GM19239 (cell line): ENCODE data around the gene EXOSC3.
"Not testable (repeated sequence)": the region's sequence is repeated elsewhere in the genome, so short reads cannot be mapped to it uniquely, and the experiment has no call there.

ENCODE experiments used
- DNase-seq: peaks from one replicate; pipeline ENCODE4 v3.0.0; 2011; ENCODE audit warnings: low spot score; ENCODE audit not compliant: insufficient read length
- FAIRE-seq: peaks from 2 replicates; lab custom pipeline; 2011; peaks lifted over from hg19 to GRCh38; lab: Jason Lieb, UNC

Gene EXOSC3

DNA sequence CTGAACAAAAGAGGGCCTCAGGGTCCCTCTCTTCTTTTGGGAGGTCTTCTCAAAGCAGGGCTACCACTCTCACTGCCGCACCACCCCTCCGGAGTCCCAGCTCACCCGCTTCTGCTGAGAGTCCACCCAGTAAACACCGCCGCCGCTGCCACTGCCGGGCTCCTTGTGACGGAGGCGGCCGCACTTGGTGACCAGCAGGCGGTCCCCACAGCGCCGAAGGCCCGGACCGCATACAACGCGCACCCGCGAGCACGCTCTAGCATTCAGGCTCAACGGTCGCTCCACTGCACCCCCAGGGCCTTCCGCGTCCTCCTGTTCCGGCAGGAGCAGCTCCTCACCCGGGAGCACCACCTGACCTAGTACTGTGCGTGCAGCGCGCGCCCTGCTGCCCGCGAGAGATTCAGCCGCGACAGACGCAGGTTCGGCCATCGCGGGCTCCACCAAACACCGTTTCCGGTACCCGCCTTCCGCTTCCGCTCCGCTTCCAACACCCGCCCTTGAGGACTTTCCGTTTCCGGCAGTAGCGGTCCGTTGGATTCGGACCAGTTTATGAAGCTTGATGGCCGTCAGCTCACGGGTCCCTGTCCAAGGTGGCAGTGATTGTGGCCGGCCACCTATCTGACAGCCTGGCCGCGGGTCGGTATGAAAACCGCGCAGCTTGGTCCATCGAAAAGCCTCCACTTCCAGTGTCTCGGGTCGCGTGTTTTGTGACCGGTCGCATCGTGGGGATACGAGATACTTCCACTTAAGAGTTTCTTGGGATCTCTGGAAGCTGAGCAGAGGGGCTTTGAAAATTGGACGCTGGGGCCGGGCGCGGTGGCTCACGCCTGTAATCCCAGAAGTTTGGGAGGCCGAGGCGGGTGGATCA, at the start of gene EXOSC3:
TSS of gene EXOSC3 (minus strand) at position 449 of the 868 bp plus-strand sequence. CDS start at position 429, 20 bp downstream.
- DNase-seq (peak; percentile 87), FAIRE-seq (peak; percentile 99)

DNA sequence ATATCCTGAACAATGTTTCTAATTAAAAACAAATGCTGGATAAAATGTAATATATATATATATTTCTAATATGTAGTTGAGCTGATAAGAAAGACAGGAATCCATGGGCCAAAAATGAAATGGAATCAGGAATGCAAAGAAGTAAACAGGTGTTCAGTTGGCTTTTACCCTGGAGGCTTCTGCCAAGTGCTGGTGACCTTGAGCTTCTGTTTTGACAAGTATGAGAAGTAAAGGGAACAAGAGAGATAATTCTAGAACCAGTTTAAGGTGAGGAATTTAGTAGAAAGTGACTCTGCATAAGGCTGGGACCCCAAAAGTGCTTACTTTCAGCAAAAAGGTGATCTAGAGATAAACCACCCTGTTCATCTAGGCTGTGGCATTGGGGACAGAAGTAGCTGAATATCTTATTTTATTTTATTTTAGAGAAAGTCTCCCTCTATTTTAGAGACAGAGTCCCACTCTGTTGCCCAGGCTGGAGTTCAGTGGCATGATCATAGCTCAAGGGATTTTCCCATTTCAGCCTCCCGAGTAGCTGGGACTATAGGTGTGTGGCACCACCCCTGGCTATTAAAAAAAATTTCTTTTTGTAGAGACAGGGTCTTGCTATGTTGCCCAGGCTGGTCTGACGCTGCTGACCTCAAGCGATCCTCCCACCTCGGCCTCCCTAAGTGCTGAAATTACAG, 42.8 kb upstream of the EXOSC3 start:
- DNase-seq (no peak), FAIRE-seq (no peak)

DNA sequence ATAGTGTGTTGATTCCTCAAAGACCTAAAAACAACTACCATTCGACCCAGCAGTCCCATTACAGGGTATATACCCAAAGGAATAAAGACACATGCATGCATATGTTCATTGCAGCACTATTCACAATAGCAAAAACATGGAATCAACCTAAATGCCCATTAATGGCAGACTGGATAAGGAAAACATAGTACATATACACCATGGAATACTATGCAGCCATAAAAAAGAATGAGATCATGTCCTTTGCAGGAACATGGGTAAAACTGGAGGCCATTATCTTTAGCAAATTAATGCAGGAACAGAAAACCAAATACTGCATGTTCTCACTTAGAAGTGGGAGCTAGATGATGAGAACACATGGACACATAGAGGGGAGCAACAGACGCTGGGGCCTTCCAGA, 40.3 kb upstream of the EXOSC3 start:
- FAIRE-seq, DNase-seq: not testable (repeated sequence)

DNA sequence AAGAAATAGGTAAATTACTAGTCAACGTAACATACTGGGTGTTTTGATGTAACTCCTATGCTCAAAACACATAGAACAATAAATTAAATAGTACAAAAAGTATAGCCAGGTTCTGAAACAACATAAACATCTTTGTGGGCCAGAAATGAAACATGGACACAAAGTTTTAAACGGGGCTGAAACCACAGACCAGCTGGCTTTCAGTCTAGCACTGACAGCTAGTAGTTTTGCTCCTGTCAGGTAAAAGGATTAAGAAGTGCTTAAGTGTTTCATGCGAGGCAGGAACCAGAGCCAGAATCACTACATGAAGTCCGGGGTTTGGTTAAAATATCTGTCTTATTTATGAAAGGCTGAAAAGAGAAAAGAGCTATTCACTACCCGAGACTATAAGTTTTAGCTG, 35.3 kb upstream of the EXOSC3 start:
- FAIRE-seq (peak; percentile 57), DNase-seq (no peak)

DNA sequence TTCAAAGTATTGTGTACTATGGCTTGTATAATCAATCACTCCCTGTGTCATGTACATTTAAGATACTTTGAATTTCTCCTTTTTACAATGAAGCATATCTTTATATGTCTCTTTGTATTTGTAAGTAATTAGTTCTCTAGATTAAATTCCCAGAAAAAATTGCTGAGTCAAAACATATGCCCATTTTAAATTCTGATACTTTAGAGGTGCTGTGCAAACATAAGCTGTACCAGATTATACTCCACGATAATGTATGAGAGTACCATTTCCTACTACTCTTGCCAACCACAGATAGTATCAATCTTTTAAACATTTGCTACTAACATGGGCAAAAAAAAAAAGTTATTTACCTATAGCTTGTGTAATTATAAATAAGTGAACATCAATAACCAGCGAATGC, 34.0 kb upstream of the EXOSC3 start:
- DNase-seq (no peak), FAIRE-seq (no peak)

DNA sequence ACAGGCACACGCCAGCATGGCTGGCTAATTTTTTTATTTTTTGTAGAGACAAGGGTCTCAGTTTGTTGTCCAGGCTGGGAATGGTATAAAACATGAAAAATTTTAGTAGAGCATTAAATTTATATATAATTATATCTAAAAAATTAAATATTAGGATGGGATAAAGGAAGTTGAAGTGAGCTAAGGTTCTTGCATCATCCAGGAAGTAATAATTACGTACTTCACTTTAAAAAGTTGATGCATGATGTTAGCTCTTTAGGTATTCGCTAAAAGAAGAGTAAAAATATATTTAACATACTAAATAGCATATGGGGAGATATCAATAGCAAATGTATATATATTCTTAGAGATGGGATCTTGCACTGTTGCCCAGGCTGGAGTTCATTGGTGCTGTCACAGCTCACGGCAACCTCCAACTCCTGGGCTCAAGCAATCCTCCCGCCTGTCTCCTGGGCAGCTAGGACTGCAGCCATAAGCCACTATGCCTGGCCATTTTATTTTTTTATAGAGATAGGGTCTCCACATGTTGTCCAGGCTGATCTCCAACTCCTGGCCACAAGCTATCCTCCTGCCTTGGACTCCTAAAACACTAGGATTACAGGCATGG, 28.0 kb upstream of the EXOSC3 start:
- FAIRE-seq: no peak
- DNase-seq: no peak

DNA sequence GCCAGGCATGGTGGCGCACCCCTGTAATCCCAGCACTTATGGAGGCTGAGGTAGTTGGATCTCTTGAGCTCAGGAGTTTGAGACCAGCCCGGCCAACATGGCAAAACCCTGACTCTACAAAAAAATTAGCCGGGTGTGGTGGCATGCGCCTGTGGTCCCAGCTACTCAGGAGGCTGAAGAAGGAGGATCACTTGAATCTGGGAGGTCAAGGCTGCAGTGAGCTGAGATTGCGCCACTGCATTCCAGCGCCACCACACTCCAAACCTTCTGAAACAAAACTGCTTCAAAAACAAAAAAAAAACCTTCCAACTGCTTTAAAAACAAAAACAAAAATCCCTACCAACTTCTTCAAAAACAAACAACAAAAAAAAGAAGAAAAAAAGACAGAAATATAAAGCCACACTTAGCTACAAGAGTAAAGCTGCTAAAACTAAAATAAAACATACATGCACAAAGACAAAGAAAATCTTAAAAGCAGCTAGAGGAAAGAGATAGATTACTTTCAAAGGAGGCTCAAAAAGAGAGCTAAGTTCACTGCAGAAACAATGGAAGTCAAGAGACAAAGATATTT, 27.1 kb upstream of the EXOSC3 start:
- DNase-seq: no peak
- no peak for FAIRE-seq

DNA sequence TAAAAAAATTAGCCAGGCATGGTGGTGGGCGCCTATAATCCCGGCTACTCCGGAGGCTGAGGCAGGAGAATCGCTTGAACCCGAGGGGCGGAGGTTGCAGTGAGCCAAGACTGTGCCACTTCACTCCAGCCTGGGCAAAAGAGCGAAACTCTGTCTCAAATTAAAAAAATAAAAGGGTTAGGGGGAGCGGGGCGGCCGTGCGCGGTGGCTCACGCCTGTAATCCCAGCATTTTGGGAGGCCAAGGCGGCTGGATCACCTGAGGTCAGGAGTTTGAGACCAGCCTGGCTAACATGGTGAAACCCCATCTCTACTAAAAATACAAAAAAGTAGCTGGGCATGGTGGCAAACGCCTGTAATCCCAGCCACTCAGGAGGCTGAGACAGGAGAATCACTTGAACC, 24.8 kb upstream of the EXOSC3 start:
- not testable (repeated sequence) for DNase-seq, FAIRE-seq

DNA sequence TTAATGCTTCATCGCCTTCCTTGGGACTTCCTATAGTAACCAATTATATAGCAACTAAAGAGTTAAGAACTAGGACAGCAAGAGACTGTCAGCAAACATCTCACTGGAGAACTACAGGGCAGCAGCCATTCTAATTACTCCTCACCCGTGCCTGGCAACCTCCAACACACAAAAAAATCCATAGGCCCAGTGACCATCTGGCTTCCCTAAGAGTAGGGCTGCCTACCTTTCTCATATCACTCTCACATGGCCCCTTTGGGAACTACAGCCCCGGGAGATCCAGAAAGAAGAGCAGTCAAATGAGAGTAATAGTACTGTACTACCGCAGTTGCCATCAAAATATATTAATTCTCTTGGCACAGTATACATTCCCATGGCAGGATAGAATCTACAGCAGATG, 21.4 kb upstream of the EXOSC3 start:
- DNase-seq (no peak), FAIRE-seq (no peak)

DNA sequence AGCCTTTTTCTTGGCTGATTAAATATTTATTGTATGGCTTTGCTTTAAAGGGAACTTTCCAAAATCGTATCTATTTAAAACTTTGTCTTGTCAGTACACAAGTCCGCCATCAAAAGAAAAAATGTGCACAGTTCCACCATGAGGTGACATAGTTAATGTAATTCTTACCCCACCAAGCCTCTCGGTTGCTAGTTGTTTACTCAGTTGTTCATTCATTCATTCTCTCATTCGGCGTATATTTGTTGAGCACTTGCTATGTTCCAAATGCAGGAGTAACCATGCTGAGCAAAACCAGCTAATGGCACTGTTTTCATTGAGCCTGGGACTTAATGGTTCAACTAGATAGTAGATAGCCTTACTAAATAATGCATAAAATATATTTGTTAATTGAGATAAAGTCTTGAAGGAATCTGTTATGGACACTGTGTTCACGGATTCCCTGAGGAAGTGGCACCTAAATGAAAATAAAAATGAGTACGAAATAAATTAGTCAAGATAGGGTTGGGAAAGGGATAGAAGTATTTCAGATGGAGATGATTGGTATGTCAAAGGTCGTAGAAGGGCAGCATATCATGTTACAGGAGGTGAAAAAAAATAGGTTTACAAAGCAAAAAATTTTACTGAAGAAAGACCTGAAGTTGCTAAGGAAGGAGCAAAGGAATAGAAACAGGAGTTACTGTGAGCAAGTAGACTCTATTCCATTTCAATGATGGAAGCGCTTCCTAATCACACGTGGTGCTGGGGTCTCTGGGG, 17.3 kb upstream of the EXOSC3 start:
- FAIRE-seq: no peak
- no peak for DNase-seq

DNA sequence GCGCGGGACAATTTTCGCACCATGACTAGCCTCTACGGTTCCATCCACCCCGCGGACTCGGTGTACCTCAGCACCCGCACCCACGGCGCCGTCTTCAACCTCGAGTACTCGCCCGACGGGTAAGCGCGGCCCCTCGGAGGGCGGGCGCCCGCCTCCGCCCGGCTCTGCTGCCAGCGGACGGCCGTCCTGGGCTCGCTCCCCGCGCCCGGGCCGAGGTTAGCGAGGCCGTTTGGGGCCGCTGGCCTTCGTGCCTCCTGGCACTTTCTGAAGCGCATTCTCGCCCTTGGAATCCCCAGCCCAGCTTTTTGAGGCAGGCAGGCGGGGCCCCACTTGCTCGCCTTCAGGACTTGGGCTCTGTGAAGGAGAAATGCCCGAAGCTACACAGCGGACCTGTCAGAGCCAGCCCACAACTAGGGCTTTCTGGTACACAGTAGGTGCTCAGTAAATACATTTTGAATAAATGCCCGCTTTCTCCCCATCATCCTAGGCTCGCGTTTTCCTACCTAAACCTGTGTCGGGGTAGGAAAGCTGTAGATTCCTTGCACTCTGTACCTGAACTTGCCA, 16.5 kb upstream of the EXOSC3 start:
- no peak for DNase-seq
- no peak for FAIRE-seq

DNA sequence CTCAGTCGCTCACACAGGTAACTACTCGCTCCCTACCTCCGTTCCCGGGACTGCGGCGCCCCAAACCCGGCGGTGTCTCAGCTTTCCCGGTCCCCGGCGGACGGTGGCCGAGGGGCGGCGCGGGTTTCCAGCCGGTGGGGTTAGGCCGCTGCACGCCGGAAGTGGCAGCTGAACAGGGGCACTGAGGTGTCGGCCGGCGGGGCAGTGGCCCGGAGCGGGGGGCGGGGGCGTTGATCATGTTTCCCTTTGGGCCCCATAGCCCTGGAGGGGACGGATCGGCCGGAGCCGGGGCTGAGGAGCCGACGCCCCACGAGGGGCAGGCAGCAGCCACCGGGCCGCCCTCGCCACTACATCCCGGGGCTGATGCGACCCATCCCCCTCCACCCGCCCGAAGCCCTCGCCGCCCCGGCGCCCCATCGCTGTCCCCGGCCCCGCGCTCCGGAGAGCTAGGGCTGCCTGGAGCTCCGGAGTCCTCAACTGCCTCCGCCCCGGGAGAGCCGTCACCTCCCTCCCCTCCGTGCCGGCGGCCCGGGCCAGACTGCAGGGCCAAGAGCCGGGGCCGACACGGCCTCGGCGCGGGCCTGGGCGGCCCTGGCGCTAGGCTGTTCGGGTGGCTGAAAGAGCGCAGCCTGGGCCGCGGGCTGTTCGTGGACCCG, 15.9 kb upstream of the EXOSC3 start, which contains the start of gene DCAF10:
TSS of gene DCAF10 (plus strand) at position 167 of the 656 bp plus-strand sequence. CDS start at position 237, 70 bp downstream.
- peak; percentile 77 for DNase-seq
- FAIRE-seq: no peak

DNA sequence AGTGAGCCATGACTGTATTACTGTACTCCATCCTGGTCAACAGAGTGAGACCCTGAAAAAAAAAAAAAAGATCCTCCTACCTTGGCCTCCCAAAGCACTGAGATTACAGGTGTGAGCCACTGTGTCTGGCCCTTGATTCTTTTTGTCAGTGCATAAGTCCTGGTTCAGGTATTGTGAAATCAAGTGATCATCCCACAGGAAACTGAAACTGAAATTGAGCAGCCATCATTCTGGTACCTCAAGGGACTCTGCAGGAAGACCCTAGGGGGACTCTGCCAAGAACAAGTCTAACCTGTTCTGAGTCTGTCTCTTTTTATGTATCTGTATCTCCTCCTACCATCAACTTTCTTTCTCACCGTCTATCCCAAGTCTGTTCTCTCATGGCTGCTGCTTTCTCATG, 13.8 kb upstream of the EXOSC3 start:
- FAIRE-seq: no peak
- DNase-seq: no peak

DNA sequence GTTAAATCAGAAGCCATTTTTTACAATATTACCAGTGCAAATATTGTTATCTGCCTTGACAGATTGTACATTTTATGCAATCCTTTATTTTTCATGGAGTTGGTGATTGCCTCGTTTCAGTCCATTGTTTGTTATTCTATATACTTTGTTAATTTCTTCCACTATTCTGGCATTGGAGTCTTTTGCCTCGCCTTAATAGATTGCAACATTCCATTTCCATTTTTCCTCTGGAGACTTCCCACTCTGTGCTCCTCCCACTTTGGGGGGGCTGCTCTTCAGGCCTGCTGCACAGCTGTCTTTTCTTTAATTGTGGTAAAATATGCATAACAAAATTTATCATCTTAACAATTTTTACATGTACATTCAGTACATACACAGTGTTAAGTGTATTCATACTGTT, 11.4 kb upstream of the EXOSC3 start:
- no peak for FAIRE-seq
- DNase-seq: no peak

DNA sequence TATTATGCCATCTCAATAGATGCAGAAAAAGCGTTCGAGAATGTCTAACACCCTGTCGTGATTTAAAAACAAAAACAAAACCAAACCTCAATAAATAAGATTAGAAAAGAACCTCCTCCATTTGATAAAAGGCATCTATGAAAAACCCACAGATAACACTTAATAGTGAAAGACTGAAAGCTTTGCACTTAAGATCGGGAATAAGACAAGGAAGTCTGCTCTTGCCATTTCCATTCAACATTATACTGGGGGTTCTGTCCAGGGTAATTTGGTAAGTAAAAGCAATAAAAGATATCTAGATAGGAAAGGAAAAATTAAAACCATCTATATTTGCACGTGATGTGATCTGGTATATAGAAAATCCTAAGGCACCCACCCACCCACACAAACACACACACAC, 7.3 kb upstream of the EXOSC3 start:
- FAIRE-seq: no peak

DNA sequence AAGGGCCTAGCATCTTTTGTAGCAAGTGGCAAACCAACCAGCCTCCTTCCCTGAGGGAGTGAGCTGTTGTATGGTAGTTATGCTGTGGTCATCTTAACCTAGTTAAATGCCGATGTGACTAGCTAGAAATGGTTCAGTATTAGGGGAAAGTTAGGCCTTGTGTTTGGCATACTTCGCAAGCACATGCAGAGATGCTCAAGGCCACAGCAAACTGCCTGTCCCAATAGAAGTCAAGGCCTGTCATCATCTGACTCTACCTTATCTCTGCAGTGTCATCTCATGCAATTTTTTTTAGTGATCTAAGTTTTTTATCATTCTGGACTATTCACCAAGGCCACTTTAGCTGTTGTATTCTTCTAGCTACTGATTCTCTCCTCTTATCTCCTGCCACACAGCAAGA, 5.2 kb upstream of the EXOSC3 start:
- DNase-seq (no peak), FAIRE-seq (no peak)

More for the DNA sequence above, 7.3 kb upstream of the EXOSC3 start:
- no peak for DNase-seq

DNA sequence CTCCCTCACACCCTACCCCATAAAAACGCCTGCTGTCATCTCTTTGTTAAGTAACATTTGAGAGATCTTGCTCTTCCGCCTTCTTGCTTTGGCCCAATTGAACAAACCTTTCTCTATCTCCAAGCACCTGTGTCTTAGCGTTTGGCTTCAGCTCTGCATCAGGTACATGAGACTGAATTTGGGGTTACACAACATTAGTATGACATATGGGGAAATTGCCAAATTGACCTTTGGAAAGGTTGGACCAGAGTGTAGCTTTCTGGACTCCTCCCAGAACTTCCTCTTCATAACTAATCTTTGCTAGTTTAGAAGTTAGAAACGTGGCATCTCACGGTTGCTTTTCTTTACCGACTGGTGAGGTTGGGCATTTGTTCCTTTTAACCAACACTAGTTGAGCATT, 3.5 kb upstream of the EXOSC3 start:
- FAIRE-seq (no peak), DNase-seq (no peak)

DNA sequence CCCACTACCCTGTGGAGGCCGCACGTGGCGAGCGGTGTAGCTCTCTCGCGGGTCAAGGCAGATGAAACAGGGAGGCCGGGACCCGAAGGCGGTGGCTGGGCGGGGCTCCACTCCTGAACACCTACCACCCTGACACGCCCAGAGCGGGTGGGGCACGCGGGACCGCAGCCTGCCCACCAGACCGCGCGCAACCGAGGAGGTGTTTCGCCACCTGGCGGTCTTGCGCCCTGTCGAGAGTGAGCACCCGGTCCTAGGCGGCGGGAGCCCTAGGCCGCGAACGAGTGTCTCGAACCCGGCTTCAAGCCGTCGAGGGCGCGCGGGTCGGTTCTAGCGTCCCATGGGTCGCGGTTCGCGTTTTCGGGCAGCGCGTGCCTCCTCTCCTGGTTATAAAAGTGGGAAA, 2.2 kb upstream of the EXOSC3 start:
- FAIRE-seq: no peak
- no peak for DNase-seq

DNA sequence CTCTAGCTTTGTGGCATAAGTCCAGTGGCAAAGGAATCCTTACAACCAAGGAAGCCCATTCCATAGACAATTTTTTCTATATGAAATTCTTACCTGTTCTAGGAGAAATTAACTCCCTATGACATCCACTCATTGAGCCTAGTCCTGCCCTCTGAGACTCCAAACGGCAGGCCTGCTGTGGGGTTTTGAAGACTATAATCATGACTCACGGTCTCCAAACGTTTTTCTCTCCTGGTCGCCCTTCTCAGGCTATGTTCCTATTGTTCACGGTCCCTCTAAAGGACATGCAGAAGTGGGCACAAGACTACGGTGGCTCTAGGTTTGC, 611 bp downstream of the EXOSC3 start:
- FAIRE-seq: no peak
- no peak for DNase-seq
